WTC11 (cell line): ENCODE results near the gene ULK4. TPM values are rescaled to one million over a fixed set of nuclear protein-coding genes. Genes with fewer than 3 reads are reported as not detected.

Source experiments
- ATAC-seq: fragments of 200-7000 bp; cut with Tn5 transposase; 2 replicates; pipeline ENCODE4 v1.10.0; 2021; ENCODE audit warnings: mild to moderate bottlenecking, moderate library complexity
- CTCF ChIA-PET: fragments of 300-600 bp; sonication (Branson Sonifier 250); formaldehyde crosslinking; loops from one replicate; lab custom pipeline; 2021; ENCODE audit warnings: antibody characterized with exemption; lab: Charles Lee
- POLR2A ChIA-PET: fragments of 350-600 bp; sonication (Branson Sonifier 250); formaldehyde crosslinking; loops from one replicate; lab custom pipeline; 2021; ENCODE audit warnings: antibody characterized with exemption; lab: Charles Lee
- DNase-seq: peaks from one replicate; pipeline ENCODE4 v3.0.0; 2021; ENCODE audit warnings: low spot score
- H3K27ac Mint-ChIP-seq: 2 replicates; pipeline ENCODE4 v1.8.0; 2021; ENCODE audit warnings: mixed read lengths
- H3K27me3 Mint-ChIP-seq: 2 replicates; pipeline ENCODE4 v1.8.0; 2021; ENCODE audit warnings: low read depth, mild to moderate bottlenecking, moderate library complexity, mixed read lengths
- H3K36me3 Mint-ChIP-seq: 2 replicates; pipeline ENCODE4 v1.8.0; 2021; ENCODE audit warnings: mixed read lengths
- H3K4me1 Mint-ChIP-seq: 2 replicates; pipeline ENCODE4 v1.8.0; 2022; ENCODE audit warnings: mixed read lengths
- H3K4me3 Mint-ChIP-seq: 2 replicates; pipeline ENCODE4 v1.8.0; 2021; ENCODE audit warnings: mild to moderate bottlenecking, moderate library complexity, mixed read lengths
- H3K9me3 Mint-ChIP-seq: 2 replicates; pipeline ENCODE4 v1.8.0; 2021; ENCODE audit warnings: mixed read lengths
- AFF4 ChIP-seq: sonication (generic); formaldehyde crosslinking; IDR thresholded peaks from 2 replicates; pipeline ENCODE4 v1.8.1; 2023; ENCODE audit warnings: mild to moderate bottlenecking, missing genetic modification reagents, borderline replicate concordance
- ATF1 ChIP-seq: sonication (generic); formaldehyde crosslinking; IDR thresholded peaks from 2 replicates; pipeline ENCODE4 v1.8.1; 2023; ENCODE audit warnings: mild to moderate bottlenecking, moderate library complexity, missing genetic modification reagents
- CTCF ChIP-seq: fragments of 200-600 bp; IDR thresholded peaks from 2 replicates; pipeline ENCODE4 v1.8.0; 2022; ENCODE audit warnings: antibody characterized with exemption
- EMX1 ChIP-seq: fragments of 250-450 bp; sonication (Bioruptor Pico); IDR thresholded peaks from 2 replicates; pipeline ENCODE4 v1.8.0; 2021; ENCODE audit warnings: mild to moderate bottlenecking
- JUN ChIP-seq: sonication (generic); formaldehyde crosslinking; IDR thresholded peaks from 2 replicates; pipeline ENCODE4 v1.8.0; 2023; ENCODE audit warnings: mild to moderate bottlenecking, missing genetic modification reagents
- KAT7 ChIP-seq: sonication (generic); formaldehyde crosslinking; IDR thresholded peaks from 2 replicates; pipeline ENCODE4 v1.8.1; 2023; ENCODE audit warnings: missing genetic modification reagents, mild to moderate bottlenecking, borderline replicate concordance
- MXD4 ChIP-seq: fragments of 250-450 bp; sonication (Bioruptor Pico); IDR thresholded peaks from 2 replicates; pipeline ENCODE4 v1.8.0; 2021; ENCODE audit warnings: mild to moderate bottlenecking, moderate library complexity, borderline replicate concordance
- SMAD3 ChIP-seq: sonication (generic); formaldehyde crosslinking; IDR thresholded peaks from 2 replicates; pipeline ENCODE4 v1.8.0; 2022; ENCODE audit warnings: missing genetic modification reagents, mild to moderate bottlenecking, borderline replicate concordance
- ZNF138 ChIP-seq: sonication (generic); formaldehyde crosslinking; conservative IDR thresholded peaks from 2 replicates; pipeline ENCODE4 v1.8.1; 2022; ENCODE audit warnings: mild to moderate bottlenecking, moderate library complexity, missing genetic modification reagents
- ZNF219 ChIP-seq: sonication (generic); formaldehyde crosslinking; IDR thresholded peaks from 2 replicates; pipeline ENCODE4 v1.8.0; 2023; ENCODE audit warnings: missing genetic modification reagents, mild to moderate bottlenecking, borderline replicate concordance
- ZNF671 ChIP-seq: fragments of 250-450 bp; sonication (Bioruptor Pico); IDR thresholded peaks from 2 replicates; pipeline ENCODE4 v1.8.0; 2021; ENCODE audit warnings: mild to moderate bottlenecking
- total RNA-seq: library from RNA; stranded (reverse); gene quantifications from 3 replicates; pipeline ENCODE4 v1.2.3, GENCODE V29; 2021
- TF ChIP-seq, protein P1 (sequence below): fragments of 250-450 bp; sonication (Bioruptor Pico); IDR thresholded peaks from 2 replicates; pipeline ENCODE4 v1.8.0; 2021; ENCODE audit warnings: mild to moderate bottlenecking
- TF ChIP-seq, protein P2 (sequence below): sonication (generic); formaldehyde crosslinking; IDR thresholded peaks from 2 replicates; pipeline ENCODE4 v1.8.0; 2022; ENCODE audit warnings: mild to moderate bottlenecking, missing genetic modification reagents
- TF ChIP-seq, protein P3 (sequence below): sonication (generic); formaldehyde crosslinking; IDR thresholded peaks from 2 replicates; pipeline ENCODE4 v1.8.1; 2022; ENCODE audit warnings: low read depth, missing genetic modification reagents, borderline replicate concordance

ULK4 gene
- total RNA-seq, 1 experiment from 2014 or later = 9.2 TPM

DNA sequence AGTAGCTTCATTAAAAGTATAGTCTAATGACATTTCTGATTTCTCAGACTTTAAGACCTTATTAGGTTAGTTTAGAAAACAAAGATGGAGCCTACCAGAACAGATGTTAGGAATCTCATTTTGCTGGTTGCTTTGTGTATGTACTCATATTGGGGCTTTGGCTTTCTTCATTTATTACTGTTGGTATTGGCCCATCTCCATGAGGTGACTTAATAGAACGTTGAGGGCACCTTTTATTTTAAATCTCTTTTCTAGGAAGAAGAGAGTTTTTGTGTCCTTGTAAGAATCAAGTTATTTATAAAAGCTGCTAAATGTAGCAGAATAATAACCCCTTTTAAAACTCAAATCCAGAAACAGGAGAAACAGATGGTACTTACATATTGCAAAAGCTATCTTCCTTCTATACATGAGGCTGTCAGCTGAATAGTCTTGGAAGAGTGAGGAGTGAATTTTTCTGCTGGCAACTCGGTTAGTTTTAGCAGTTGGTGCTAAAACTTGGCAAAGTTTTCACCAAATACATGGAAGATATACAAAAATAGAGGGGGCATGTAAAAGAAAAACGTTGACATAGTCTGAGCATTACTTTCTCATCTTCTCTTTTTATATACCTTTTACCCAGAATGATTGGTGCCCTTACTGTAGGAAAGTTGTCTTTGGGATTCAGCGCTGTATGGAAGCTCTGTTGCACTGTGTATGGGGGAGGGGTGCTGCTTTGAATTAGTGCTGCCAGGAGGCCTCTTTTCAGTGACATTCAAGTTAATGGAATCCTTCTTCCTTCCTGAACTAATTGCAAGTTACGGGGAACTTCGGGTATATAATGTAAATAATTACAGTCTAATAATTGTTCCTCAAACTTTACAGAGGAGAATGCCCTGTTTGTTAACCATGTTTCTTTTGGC lies 726.8 kb downstream of the ULK4 start:
- Mint-ChIP-seq H3K27ac (peak overlapping the region; percentile 48; the same call in 1 of the 2 replicates), H3K27me3 (no peaks in the 10 kb centered on the region), H3K4me1 (peaks cover 59% of the 10 kb centered on the region), H3K36me3 (peaks cover 89% of the 10 kb centered on the region), H3K4me3 (no peak overlapping the region), H3K9me3 (no peaks in the 10 kb centered on the region)
- ChIA-PET POLR2A (no interaction called here), CTCF (interaction anchor here (0.6 to 2.1 kb wide), 3 partner anchors 201 to 654 kb away, joined by 4 read pairs; no protein-coding TSS in a partner anchor)
- no peak for TF ChIP-seq ZNF138 (CRISPR knock-in tag)
- TF ChIP-seq ZNF219 (CRISPR knock-in tag) = no peak
- TF ChIP-seq, protein P1, sequence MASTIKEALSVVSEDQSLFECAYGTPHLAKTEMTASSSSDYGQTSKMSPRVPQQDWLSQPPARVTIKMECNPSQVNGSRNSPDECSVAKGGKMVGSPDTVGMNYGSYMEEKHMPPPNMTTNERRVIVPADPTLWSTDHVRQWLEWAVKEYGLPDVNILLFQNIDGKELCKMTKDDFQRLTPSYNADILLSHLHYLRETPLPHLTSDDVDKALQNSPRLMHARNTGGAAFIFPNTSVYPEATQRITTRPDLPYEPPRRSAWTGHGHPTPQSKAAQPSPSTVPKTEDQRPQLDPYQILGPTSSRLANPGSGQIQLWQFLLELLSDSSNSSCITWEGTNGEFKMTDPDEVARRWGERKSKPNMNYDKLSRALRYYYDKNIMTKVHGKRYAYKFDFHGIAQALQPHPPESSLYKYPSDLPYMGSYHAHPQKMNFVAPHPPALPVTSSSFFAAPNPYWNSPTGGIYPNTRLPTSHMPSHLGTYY (CRISPR knock-in tag) = no peak
- TF ChIP-seq ATF1 (CRISPR knock-in tag) = no peak
- no peak for TF ChIP-seq KAT7 (CRISPR knock-in tag)
- TF ChIP-seq SMAD3 (CRISPR knock-in tag) = no peak
- no peak for DNase-seq
- ATAC-seq = peak; percentile 71

DNA sequence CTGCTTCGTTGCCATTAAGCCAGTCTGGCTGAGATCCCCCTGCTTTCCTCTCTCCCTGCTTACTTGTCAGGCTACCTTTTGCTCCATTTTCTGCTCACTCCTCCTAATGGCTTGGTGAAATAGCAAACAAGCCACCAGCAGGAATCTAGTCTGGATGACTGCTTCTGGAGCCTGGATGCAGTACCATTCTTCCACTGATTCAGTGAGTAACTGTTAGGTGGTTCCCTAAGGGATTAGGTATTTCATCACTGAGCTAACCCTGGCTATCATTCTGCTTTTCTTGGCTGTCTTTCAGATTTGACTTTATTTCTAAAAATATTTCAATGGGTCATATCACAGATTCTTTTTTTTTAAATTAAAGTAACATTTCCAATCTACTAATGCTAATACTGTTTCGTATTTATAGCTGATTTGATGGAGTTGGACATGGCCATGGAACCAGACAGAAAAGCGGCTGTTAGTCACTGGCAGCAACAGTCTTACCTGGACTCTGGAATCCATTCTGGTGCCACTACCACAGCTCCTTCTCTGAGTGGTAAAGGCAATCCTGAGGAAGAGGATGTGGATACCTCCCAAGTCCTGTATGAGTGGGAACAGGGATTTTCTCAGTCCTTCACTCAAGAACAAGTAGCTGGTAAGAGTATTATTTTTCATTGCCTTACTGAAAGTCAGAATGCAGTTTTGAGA lies 737.6 kb downstream of the ULK4 start:
- CTCF ChIA-PET = no interaction called here
- peaks cover 48% of the 10 kb centered on the region for H3K36me3 Mint-ChIP-seq
- no peak overlapping the region for H3K4me3 Mint-ChIP-seq
- ATAC-seq (no peak), DNase-seq (no peak)
- no peak for TF ChIP-seq CTCF
- TF ChIP-seq JUN = no peak
- TF ChIP-seq, protein P2, sequence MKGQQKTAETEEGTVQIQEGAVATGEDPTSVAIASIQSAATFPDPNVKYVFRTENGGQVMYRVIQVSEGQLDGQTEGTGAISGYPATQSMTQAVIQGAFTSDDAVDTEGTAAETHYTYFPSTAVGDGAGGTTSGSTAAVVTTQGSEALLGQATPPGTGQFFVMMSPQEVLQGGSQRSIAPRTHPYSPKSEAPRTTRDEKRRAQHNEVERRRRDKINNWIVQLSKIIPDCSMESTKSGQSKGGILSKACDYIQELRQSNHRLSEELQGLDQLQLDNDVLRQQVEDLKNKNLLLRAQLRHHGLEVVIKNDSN (CRISPR knock-in tag) = no peak
- TF ChIP-seq MXD4 (CRISPR knock-in tag) = no peak
- TF ChIP-seq ZNF671 (CRISPR knock-in tag) = no peak
- TF ChIP-seq AFF4 (CRISPR knock-in tag) = no peak
- TF ChIP-seq, protein P3, sequence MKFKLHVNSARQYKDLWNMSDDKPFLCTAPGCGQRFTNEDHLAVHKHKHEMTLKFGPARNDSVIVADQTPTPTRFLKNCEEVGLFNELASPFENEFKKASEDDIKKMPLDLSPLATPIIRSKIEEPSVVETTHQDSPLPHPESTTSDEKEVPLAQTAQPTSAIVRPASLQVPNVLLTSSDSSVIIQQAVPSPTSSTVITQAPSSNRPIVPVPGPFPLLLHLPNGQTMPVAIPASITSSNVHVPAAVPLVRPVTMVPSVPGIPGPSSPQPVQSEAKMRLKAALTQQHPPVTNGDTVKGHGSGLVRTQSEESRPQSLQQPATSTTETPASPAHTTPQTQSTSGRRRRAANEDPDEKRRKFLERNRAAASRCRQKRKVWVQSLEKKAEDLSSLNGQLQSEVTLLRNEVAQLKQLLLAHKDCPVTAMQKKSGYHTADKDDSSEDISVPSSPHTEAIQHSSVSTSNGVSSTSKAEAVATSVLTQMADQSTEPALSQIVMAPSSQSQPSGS (CRISPR knock-in tag) = no peak
- no peak for TF ChIP-seq EMX1 (CRISPR knock-in tag)
- H3K9me3 Mint-ChIP-seq = no peaks in the 10 kb centered on the region
- POLR2A ChIA-PET = no interaction called here
- H3K4me1 Mint-ChIP-seq = peaks cover 31% of the 10 kb centered on the region
- no peak overlapping the region; the same call in 1 of the 2 replicates for H3K27ac Mint-ChIP-seq
- H3K27me3 Mint-ChIP-seq = no peaks in the 10 kb centered on the region
